Omental fat pad (tissue), 4 donors: ENCODE measurements around the gene NATD1. TPM values are rescaled to one million over a fixed set of nuclear protein-coding genes. Genes with fewer than 3 reads are reported as not detected.

Experiments used
- ATAC-seq: fragments of 150-250 bp; one replicate; pipeline ENCODE4 v1.9.1; 2016; ENCODE audit warnings: mild to moderate bottlenecking, moderate library complexity; ENCODE audit not compliant: low FRiP score
- DNase-seq: peaks from one replicate; pipeline ENCODE4 v3.0.0-alpha.2; 2019; ENCODE audit warnings: low spot score
- CTCF ChIP-seq, 3 donors: fragments of 450-650 bp; IDR thresholded peaks; one replicate each; pipeline ENCODE4 v1.5.1; 2016 to 2017; ENCODE audit warnings: antibody characterized with exemption in 3 of 3, mild to moderate bottlenecking in 3 of 3, moderate library complexity in 2 of 3
- total RNA-seq, 4 donors: library from RNA; depleted of rRNA; stranded (reverse); fragments of >200 nt; gene quantifications; one replicate each; pipeline ENCODE4 v1.1.0, GENCODE V29; 2016

Gene NATD1
- total RNA-seq, 4 donors from 2014 or later: 7.5 to 19.1 (median 9.6) TPM

GRCh38 chr17:21243516-21244303, 9.5 kb downstream of the NATD1 start:
- DNase-seq (no peak), ATAC-seq (no peak)
- no peak for TF ChIP-seq CTCF (IDR thresholded peaks at IDR 0.05)

GRCh38 chr17:21242780-21243515, 10.3 kb downstream of the NATD1 start:
- no peak for ATAC-seq
- no peak for TF ChIP-seq CTCF (IDR thresholded peaks at IDR 0.05)

GRCh38 chr17:21242026-21242697, 11.0 kb downstream of the NATD1 start:
- DNase-seq: no peak
- ATAC-seq: no peak
- no peak for TF ChIP-seq CTCF (IDR thresholded peaks at IDR 0.05)

More at GRCh38 chr17:21242780-21243515, 10.3 kb downstream of the NATD1 start:
- DNase-seq: no peak

GRCh38 chr17:21241564-21241963, 11.6 kb downstream of the NATD1 start:
- TF ChIP-seq CTCF (IDR thresholded peaks at IDR 0.05): no peak
- ATAC-seq (no peak), DNase-seq (no peak)

- no peak for ATAC-seq
- TF ChIP-seq CTCF (IDR thresholded peaks at IDR 0.05): no peak
- no peak for DNase-seq
Measured at GRCh38 chr17:21240369-21241055, 12.7 kb downstream of the NATD1 start.

GRCh38 chr17:21239680-21240368, 13.4 kb downstream of the NATD1 start:
- TF ChIP-seq CTCF (IDR thresholded peaks at IDR 0.05): no peak
- ATAC-seq: no peak
- DNase-seq: no peak
